Measurements from ENCODE around the gene CFAP100.

Gene CFAP100

DNA sequence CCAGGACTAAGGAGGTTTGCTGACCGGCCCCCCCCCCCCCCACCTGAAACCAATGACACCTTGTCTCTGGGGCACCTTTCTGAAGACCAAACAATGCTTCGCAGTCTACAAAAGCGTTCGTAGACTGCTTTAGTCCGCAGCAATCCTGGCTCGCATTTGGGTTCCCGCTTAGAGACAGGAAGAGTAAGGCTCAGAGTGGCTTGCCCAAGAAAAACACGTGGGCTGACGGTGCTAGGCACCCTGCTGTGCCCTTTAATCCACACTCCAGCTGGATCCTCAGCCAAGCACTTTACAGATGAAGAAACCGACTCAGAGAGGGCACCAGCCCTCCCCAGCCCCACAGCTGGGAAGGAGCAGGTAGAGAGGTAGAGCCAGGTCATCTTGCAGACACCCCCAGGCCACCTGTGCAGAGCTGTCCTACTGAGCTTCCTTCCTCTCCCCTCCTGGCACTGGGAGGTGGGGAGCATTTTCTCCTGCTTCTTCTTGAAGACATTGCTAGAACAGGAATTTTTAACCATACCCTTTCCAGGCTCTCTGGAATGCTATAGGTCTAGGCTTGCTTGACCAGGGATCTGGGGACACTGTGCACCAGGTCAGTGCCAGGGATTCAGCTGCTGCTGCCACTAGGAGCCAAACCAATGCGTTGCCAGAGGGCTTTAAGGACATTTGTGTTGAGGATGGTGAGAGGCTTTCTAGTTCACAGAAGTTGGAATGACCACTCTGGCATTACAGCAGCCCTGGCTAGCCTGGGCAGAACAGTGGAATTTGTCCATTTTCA lies 36.5 kb upstream of the CFAP100 start:
- Histone ChIP-seq H3K4me3 (ENCODE audit: low read length) (no peak overlapping the region), H3K9ac (ENCODE audit: low read length) (no peak overlapping the region)

GRCh38 chr3:126358816-126359181 lies 35.9 kb upstream of the CFAP100 start:
- Histone ChIP-seq H4K20me1 (ENCODE audit: insufficient read depth, low read length) (no peaks in the 10 kb centered on the region), H3K4me2 (ENCODE audit: low read length) (no peak overlapping the region), H3K27me3 (ENCODE audit: low read depth, low read length) (0 out of 2 replicates have a peak, but pooled peaks cover 7% of the 10 kb centered on the region)

More for the DNA sequence above, 36.5 kb upstream of the CFAP100 start:
- Histone ChIP-seq H3K4me2 (ENCODE audit: low read length) (no peak overlapping the region), H3K79me2 (ENCODE audit: low read length) (no peaks in the 10 kb centered on the region), H3K27ac (ENCODE audit: low read length) (no peak overlapping the region), H2AFZ (ENCODE audit: low read depth, low read length) (no peak overlapping the region), H3K36me3 (replicated peaks; ENCODE audit: low read depth, low read length) (no peaks in the 10 kb centered on the region), H3K4me1 (ENCODE audit: low read length) (no peaks in the 10 kb centered on the region), H3K27me3 (ENCODE audit: low read depth, low read length) (0 out of 2 replicates have a peak, but pooled peaks cover 7% of the 10 kb centered on the region), H3K9me3 (ENCODE audit: insufficient read depth, low read length) (no peaks in the 10 kb centered on the region), H4K20me1 (ENCODE audit: insufficient read depth, low read length) (no peaks in the 10 kb centered on the region)
- no peak for TF ChIP-seq EZH2phosphoT487 (IDR thresholded peaks at IDR 0.05; ENCODE audit: low read depth)
- TF ChIP-seq, protein P1, sequence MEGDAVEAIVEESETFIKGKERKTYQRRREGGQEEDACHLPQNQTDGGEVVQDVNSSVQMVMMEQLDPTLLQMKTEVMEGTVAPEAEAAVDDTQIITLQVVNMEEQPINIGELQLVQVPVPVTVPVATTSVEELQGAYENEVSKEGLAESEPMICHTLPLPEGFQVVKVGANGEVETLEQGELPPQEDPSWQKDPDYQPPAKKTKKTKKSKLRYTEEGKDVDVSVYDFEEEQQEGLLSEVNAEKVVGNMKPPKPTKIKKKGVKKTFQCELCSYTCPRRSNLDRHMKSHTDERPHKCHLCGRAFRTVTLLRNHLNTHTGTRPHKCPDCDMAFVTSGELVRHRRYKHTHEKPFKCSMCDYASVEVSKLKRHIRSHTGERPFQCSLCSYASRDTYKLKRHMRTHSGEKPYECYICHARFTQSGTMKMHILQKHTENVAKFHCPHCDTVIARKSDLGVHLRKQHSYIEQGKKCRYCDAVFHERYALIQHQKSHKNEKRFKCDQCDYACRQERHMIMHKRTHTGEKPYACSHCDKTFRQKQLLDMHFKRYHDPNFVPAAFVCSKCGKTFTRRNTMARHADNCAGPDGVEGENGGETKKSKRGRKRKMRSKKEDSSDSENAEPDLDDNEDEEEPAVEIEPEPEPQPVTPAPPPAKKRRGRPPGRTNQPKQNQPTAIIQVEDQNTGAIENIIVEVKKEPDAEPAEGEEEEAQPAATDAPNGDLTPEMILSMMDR (IDR thresholded peaks at IDR 0.05; ENCODE audit: low read depth, low read length), result no peak

DNA sequence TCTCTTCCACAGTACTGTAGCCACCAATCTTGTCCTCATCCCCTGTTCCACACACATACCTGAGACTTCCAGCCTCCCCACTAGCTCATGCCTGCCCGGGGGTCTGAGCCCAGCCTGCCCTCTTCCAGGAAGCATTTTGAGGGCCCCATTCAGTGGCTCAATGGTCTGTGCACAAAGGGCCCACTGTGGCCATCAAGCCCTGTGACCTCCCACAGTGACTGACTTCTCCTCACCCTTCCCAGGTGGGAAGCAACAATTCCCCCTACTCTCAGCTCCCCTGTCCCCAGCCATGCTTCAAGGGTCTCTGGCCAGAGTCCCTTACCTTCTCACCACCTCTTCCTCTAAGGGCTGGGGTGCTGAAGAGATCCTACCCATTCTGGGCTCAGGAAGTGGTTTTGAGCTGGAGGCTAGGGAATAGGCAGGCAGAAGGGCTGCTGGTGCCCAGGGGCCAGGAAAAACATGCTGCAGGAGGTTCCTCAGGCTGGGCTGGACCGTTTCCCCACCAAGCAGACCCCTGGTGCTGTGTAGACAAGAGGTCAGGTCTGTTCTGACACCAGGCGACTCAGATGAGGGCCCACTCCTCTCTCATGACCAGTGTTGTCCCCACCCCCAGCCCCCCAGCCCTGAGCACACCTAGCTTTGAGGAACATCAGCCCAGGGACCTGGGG lies 34.5 kb upstream of the CFAP100 start:
- no peak overlapping the region for H3K9ac ChIP-seq (ENCODE audit: low read length)
- no peak overlapping the region for H3K4me3 ChIP-seq (ENCODE audit: low read length)
- no peaks in the 10 kb centered on the region for H3K36me3 ChIP-seq (replicated peaks; ENCODE audit: low read depth, low read length)
- no peaks in the 10 kb centered on the region for H3K79me2 ChIP-seq (ENCODE audit: low read length)
- H3K9me3 ChIP-seq (ENCODE audit: insufficient read depth, low read length), result no peaks in the 10 kb centered on the region
- TF ChIP-seq, protein P1 (IDR thresholded peaks at IDR 0.05; ENCODE audit: low read depth, low read length), result no peak
- TF ChIP-seq EZH2phosphoT487 (IDR thresholded peaks at IDR 0.05; ENCODE audit: low read depth), result no peak
- H4K20me1 ChIP-seq (ENCODE audit: insufficient read depth, low read length), result no peaks in the 10 kb centered on the region
- H3K27ac ChIP-seq (ENCODE audit: low read length), result no peak overlapping the region
- no peak overlapping the region for H3K4me2 ChIP-seq (ENCODE audit: low read length)
- H2AFZ ChIP-seq (ENCODE audit: low read depth, low read length), result no peak overlapping the region
- no peaks in the 10 kb centered on the region for H3K4me1 ChIP-seq (ENCODE audit: low read length)
- 0 out of 2 replicates have a peak, but pooled peaks cover 7% of the 10 kb centered on the region for H3K27me3 ChIP-seq (ENCODE audit: low read depth, low read length)

More at GRCh38 chr3:126358816-126359181, 35.9 kb upstream of the CFAP100 start:
- no peak overlapping the region for H2AFZ ChIP-seq (ENCODE audit: low read depth, low read length)
- no peaks in the 10 kb centered on the region for H3K36me3 ChIP-seq (replicated peaks; ENCODE audit: low read depth, low read length)
- no peaks in the 10 kb centered on the region for H3K4me1 ChIP-seq (ENCODE audit: low read length)
- H3K79me2 ChIP-seq (ENCODE audit: low read length), result no peaks in the 10 kb centered on the region
- no peaks in the 10 kb centered on the region for H3K9me3 ChIP-seq (ENCODE audit: insufficient read depth, low read length)
- H3K27ac ChIP-seq (ENCODE audit: low read length), result no peak overlapping the region
- H3K9ac ChIP-seq (ENCODE audit: low read length), result no peak overlapping the region
- no peak overlapping the region for H3K4me3 ChIP-seq (ENCODE audit: low read length)
- TF ChIP-seq EZH2phosphoT487 (IDR thresholded peaks at IDR 0.05; ENCODE audit: low read depth), result no peak
- TF ChIP-seq, protein P1 (IDR thresholded peaks at IDR 0.05; ENCODE audit: low read depth, low read length), result no peak

GRCh38 chr3:126360714-126361060 lies 34.0 kb upstream of the CFAP100 start:
- no peak overlapping the region for H3K4me2 ChIP-seq (ENCODE audit: low read length)
- no peak for TF ChIP-seq EZH2phosphoT487 (IDR thresholded peaks at IDR 0.05; ENCODE audit: low read depth)
- TF ChIP-seq, protein P1 (IDR thresholded peaks at IDR 0.05; ENCODE audit: low read depth, low read length), result no peak
- H3K9me3 ChIP-seq (ENCODE audit: insufficient read depth, low read length), result no peaks in the 10 kb centered on the region
- H3K79me2 ChIP-seq (ENCODE audit: low read length), result no peaks in the 10 kb centered on the region
- H4K20me1 ChIP-seq (ENCODE audit: insufficient read depth, low read length), result no peaks in the 10 kb centered on the region
- no peak overlapping the region for H3K27ac ChIP-seq (ENCODE audit: low read length)
- no peak overlapping the region for H3K4me3 ChIP-seq (ENCODE audit: low read length)
- H2AFZ ChIP-seq (ENCODE audit: low read depth, low read length), result no peak overlapping the region
- no peaks in the 10 kb centered on the region for H3K4me1 ChIP-seq (ENCODE audit: low read length)
- 0 out of 2 replicates have a peak, but pooled peaks cover 7% of the 10 kb centered on the region for H3K27me3 ChIP-seq (ENCODE audit: low read depth, low read length)
- no peaks in the 10 kb centered on the region for H3K36me3 ChIP-seq (replicated peaks; ENCODE audit: low read depth, low read length)
- H3K9ac ChIP-seq (ENCODE audit: low read length), result no peak overlapping the region
